ENCODE data around the gene GSG1L. TPM values are rescaled to one million over a fixed set of nuclear protein-coding genes. Genes with fewer than 3 reads are reported as not detected.

The GSG1L gene
- total RNA-seq, 2 experiments from 2014 or later = not detected

GRCh38 chr16:27795992-27796614, 267.4 kb downstream of the GSG1L start:
- Mint-ChIP-seq H3K27ac (no peak overlapping the region), H3K4me3 (no peak overlapping the region), H3K4me1 (ENCODE audit: low read depth) (no peaks in the 10 kb centered on the region), H3K36me3 (ENCODE audit: low read depth) (no peaks in the 10 kb centered on the region), H3K27me3 (peaks cover 7% of the 10 kb centered on the region), H3K9me3 (no peaks in the 10 kb centered on the region)
- no peak for ATAC-seq
- ChIA-PET CTCF (no interaction called here), POLR2A (no interaction called here)
- DNase-seq = peak; percentile 54
- intact Hi-C loops (cut with micrococcal nuclease) = no loop called here
- TF ChIP-seq CTCF (IDR thresholded peaks at IDR 0.05) = no peak

GRCh38 chr16:27793249-27793622, 270.3 kb downstream of the GSG1L start:
- DNase-seq = no peak
- H3K36me3 Mint-ChIP-seq (ENCODE audit: low read depth) = no peaks in the 10 kb centered on the region
- no peak overlapping the region for H3K27ac Mint-ChIP-seq
- no peak for ATAC-seq
- no peaks in the 10 kb centered on the region for H3K4me1 Mint-ChIP-seq (ENCODE audit: low read depth)
- no peak for TF ChIP-seq CTCF (IDR thresholded peaks at IDR 0.05)
- ChIA-PET POLR2A (no interaction called here), CTCF (no interaction called here)
- H3K4me3 Mint-ChIP-seq = no peak overlapping the region
- H3K9me3 Mint-ChIP-seq = no peaks in the 10 kb centered on the region
- intact Hi-C loops (cut with micrococcal nuclease) = no loop called here
- H3K27me3 Mint-ChIP-seq = peaks cover 3% of the 10 kb centered on the region

- Mint-ChIP-seq H3K27me3 (peaks cover 3% of the 10 kb centered on the region), H3K36me3 (ENCODE audit: low read depth) (no peaks in the 10 kb centered on the region), H3K27ac (no peak overlapping the region), H3K4me1 (ENCODE audit: low read depth) (no peaks in the 10 kb centered on the region), H3K4me3 (no peak overlapping the region), H3K9me3 (no peaks in the 10 kb centered on the region)
- TF ChIP-seq CTCF (IDR thresholded peaks at IDR 0.05) = no peak
- POLR2A ChIA-PET = no interaction called here
- no peak for ATAC-seq
- intact Hi-C loops (cut with micrococcal nuclease) = no loop called here
- CTCF ChIA-PET = no interaction called here
- DNase-seq = no peak
Measured at GRCh38 chr16:27792486-27793248, 270.8 kb downstream of the GSG1L start.

GRCh38 chr16:27791404-27791719, 272.2 kb downstream of the GSG1L start:
- no peak for TF ChIP-seq CTCF (IDR thresholded peaks at IDR 0.05)
- H3K4me3 Mint-ChIP-seq = no peak overlapping the region
- ChIA-PET CTCF (no interaction called here), POLR2A (no interaction called here)
- ATAC-seq (no peak), DNase-seq (no peak)
- intact Hi-C loops (cut with micrococcal nuclease) = no loop called here
- H3K27me3 Mint-ChIP-seq = peaks cover 3% of the 10 kb centered on the region
- H3K36me3 Mint-ChIP-seq (ENCODE audit: low read depth) = no peaks in the 10 kb centered on the region
- H3K27ac Mint-ChIP-seq = no peak overlapping the region
- H3K9me3 Mint-ChIP-seq = no peaks in the 10 kb centered on the region
- H3K4me1 Mint-ChIP-seq (ENCODE audit: low read depth) = no peaks in the 10 kb centered on the region

GRCh38 chr16:27790546-27791403, 272.7 kb downstream of the GSG1L start:
- Mint-ChIP-seq H3K9me3 (no peaks in the 10 kb centered on the region), H3K4me3 (no peak overlapping the region), H3K4me1 (ENCODE audit: low read depth) (no peaks in the 10 kb centered on the region), H3K27me3 (peaks cover 2% of the 10 kb centered on the region), H3K36me3 (ENCODE audit: low read depth) (no peaks in the 10 kb centered on the region), H3K27ac (no peak overlapping the region)
- intact Hi-C loops (cut with micrococcal nuclease) = no loop called here
- ChIA-PET POLR2A (no interaction called here), CTCF (no interaction called here)
- DNase-seq = no peak
- no peak for TF ChIP-seq CTCF (IDR thresholded peaks at IDR 0.05)
- ATAC-seq = no peak

Measured in activated CD8-positive, alpha-beta T cell treated with anti-CD3 and anti-CD28 coated beads for 36 hours (primary cell).